Neural cell (in vitro differentiated cells): ENCODE results near the gene OARD1. TPM values are rescaled to one million over a fixed set of nuclear protein-coding genes. Genes with fewer than 3 reads are reported as not detected.

Experiments used
- H2AFZ ChIP-seq: fragments of 200-600, 300-800 bp; sonication (generic), shearing (Covaris generic); 2 replicates; pipeline ENCODE4 v1.6.0; 2014; ENCODE audit warnings: low read depth, mild to moderate bottlenecking, antibody characterized with exemption, low read length, moderate library complexity
- H3F3A ChIP-seq: fragments of 200-600 bp; shearing (Covaris generic); 2 replicates; pipeline ENCODE4 v1.6.1; 2016; ENCODE audit warnings: mild to moderate bottlenecking, moderate library complexity, mixed read lengths, antibody characterized with exemption, low read length; ENCODE audit not compliant: insufficient read depth, poor library complexity, severe bottlenecking
- H3K27ac ChIP-seq: fragments of 200-600, 300-800 bp; sonication (generic), shearing (Covaris generic); 2 replicates; pipeline ENCODE4 v1.5.1; 2014; ENCODE audit warnings: mild to moderate bottlenecking, low read length, moderate library complexity
- H3K27me3 ChIP-seq: fragments of 300-800, 200-600 bp; sonication (generic), shearing (Covaris generic); 2 replicates; pipeline ENCODE4 v1.6.0; 2014; ENCODE audit warnings: mild to moderate bottlenecking, low read depth, low read length, moderate library complexity; ENCODE audit not compliant: insufficient read depth
- H3K36me3 ChIP-seq: fragments of 300-800, 200-600 bp; sonication (generic), shearing (Covaris generic); 2 replicates; pipeline ENCODE4 v1.5.1; 2014; ENCODE audit warnings: mild to moderate bottlenecking, antibody characterized with exemption, low read length, moderate library complexity; ENCODE audit not compliant: insufficient read depth
- H3K4me2 ChIP-seq: fragments of 300-800, 200-600 bp; sonication (generic), shearing (Covaris generic); 2 replicates; pipeline ENCODE4 v1.6.0; 2014; ENCODE audit warnings: mild to moderate bottlenecking, low read length
- H3K4me3 ChIP-seq: fragments of 300-800, 200-600 bp; sonication (generic), shearing (Covaris generic); 2 replicates; pipeline ENCODE4 v1.5.1; 2014; ENCODE audit warnings: mild to moderate bottlenecking, low read length, moderate library complexity
- H3K79me2 ChIP-seq: fragments of 200-600 bp; shearing (Covaris generic); replicated peaks from 2 replicates; pipeline ENCODE4 v1.6.0; 2014; ENCODE audit warnings: mild to moderate bottlenecking, low read length, moderate library complexity; ENCODE audit not compliant: insufficient read depth
- H3K9ac ChIP-seq: fragments of 300-800, 200-600 bp; sonication (generic), shearing (Covaris generic); 2 replicates; pipeline ENCODE4 v1.6.1; 2016; ENCODE audit warnings: mild to moderate bottlenecking, low read length, mixed read lengths
- H3K9me2 ChIP-seq: fragments of 200-600 bp; shearing (Covaris generic); 2 replicates; pipeline ENCODE4 v1.6.1; 2016; ENCODE audit warnings: mild to moderate bottlenecking, low read length, mixed read lengths; ENCODE audit not compliant: insufficient read depth
- H3K9me3 ChIP-seq: fragments of 200-600, 300-800 bp; sonication (generic), shearing (Covaris generic); 2 replicates; pipeline ENCODE4 v1.6.1; 2016; ENCODE audit warnings: mild to moderate bottlenecking, mixed run types, low read length, moderate library complexity, mixed read lengths
- H4K20me1 ChIP-seq: fragments of 200-600 bp; shearing (Covaris generic); 2 replicates; pipeline ENCODE4 v1.6.1; 2016; ENCODE audit warnings: mild to moderate bottlenecking, mixed run types; ENCODE audit not compliant: insufficient read depth
- EP300 ChIP-seq: fragments of 450-650 bp; conservative IDR thresholded peaks from 2 replicates; pipeline ENCODE4 v1.6.1; 2014; ENCODE audit warnings: antibody characterized with exemption, mild to moderate bottlenecking, moderate library complexity; ENCODE audit not compliant: poor library complexity, severe bottlenecking
- EZH2 ChIP-seq: fragments of 200-600, 300-800 bp; shearing (Covaris generic), sonication (generic); IDR thresholded peaks from 2 replicates; pipeline ENCODE4 v1.6.1; 2014; ENCODE audit warnings: antibody characterized with exemption, low read length, borderline replicate concordance, mild to moderate bottlenecking; ENCODE audit not compliant: insufficient read depth, poor library complexity, severe bottlenecking
- MXI1 ChIP-seq: fragments of 450-650 bp; conservative IDR thresholded peaks from 2 replicates; pipeline ENCODE4 v1.6.1; 2014; ENCODE audit warnings: antibody characterized with exemption, mild to moderate bottlenecking; ENCODE audit not compliant: poor library complexity, severe bottlenecking
- POLR2AphosphoS5 ChIP-seq: IDR thresholded peaks from 2 replicates; pipeline ENCODE4 v1.6.1; 2012
- RAD21 ChIP-seq: fragments of 450-650 bp; conservative IDR thresholded peaks from 2 replicates; pipeline ENCODE4 v1.6.1; 2014; ENCODE audit warnings: antibody characterized with exemption, mild to moderate bottlenecking, moderate library complexity
- SMC3 ChIP-seq: fragments of 450-650 bp; conservative IDR thresholded peaks from 2 replicates; pipeline ENCODE4 v1.6.1; 2014; ENCODE audit warnings: antibody characterized with exemption, mild to moderate bottlenecking, moderate library complexity; ENCODE audit not compliant: poor library complexity
- TAF1 ChIP-seq: IDR thresholded peaks from 2 replicates; pipeline ENCODE4 v1.6.1; 2012; ENCODE audit warnings: low read depth
- polyA plus RNA-seq: library from polyadenylated mRNA; depleted of rRNA; stranded (reverse); fragments of >200 nt; gene quantifications from 2 replicates; pipeline ENCODE4 v1.2.3, GENCODE V29; 2014
- TF ChIP-seq, protein P1 (sequence below): IDR thresholded peaks from 2 replicates; pipeline ENCODE4 v1.6.1; 2012; ENCODE audit warnings: borderline replicate concordance
- TF ChIP-seq, protein P2 (sequence below): fragments of 450-650 bp; IDR thresholded peaks from 2 replicates; pipeline ENCODE4 v1.5.1; 2014; ENCODE audit warnings: antibody characterized with exemption, mild to moderate bottlenecking, moderate library complexity; ENCODE audit not compliant: poor library complexity, severe bottlenecking

Gene OARD1
- polyA plus RNA-seq, 1 donor from 2014 or later, result 38.7 TPM

DNA sequence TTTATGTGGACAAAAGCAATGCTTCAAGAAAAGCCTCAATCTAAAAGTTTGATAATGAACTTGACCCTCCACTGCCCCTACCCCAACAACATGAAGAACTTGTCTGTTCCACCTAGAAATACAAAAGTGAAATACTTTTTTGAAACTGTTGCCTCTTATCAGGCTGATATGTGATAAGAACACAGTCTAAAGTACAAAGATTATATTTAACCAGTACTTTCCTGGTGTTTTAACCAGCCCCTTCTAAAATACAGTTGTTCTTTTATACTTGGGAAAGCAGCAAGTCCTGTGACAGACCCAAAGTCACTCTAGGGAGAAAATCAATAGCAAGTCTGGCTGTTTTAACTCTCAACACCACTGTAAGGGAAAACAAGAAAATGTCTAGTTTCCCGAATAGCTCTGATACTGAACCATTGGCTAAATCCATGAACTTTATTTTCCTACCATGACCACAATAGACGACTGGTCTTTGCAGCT, 6.6 kb downstream of the OARD1 start:
- Histone ChIP-seq H3K9me3 (no peaks in the 10 kb centered on the region), H3F3A (no peaks in the 10 kb centered on the region), H3K79me2 (no peaks in the 10 kb centered on the region), H4K20me1 (no peaks in the 10 kb centered on the region), H3K36me3 (no peaks in the 10 kb centered on the region), H3K27me3 (no peaks in the 10 kb centered on the region), H3K9ac (no peak overlapping the region), H3K4me3 (no peak overlapping the region), H3K4me2 (no peak overlapping the region), H3K9me2 (no peaks in the 10 kb centered on the region), H3K27ac (no peak overlapping the region), H2AFZ (no peak overlapping the region)
- TF ChIP-seq SMC3, result no peak
- TF ChIP-seq RAD21, result no peak
- TF ChIP-seq EP300, result no peak
- TF ChIP-seq TAF1, result no peak
- TF ChIP-seq, protein P1, sequence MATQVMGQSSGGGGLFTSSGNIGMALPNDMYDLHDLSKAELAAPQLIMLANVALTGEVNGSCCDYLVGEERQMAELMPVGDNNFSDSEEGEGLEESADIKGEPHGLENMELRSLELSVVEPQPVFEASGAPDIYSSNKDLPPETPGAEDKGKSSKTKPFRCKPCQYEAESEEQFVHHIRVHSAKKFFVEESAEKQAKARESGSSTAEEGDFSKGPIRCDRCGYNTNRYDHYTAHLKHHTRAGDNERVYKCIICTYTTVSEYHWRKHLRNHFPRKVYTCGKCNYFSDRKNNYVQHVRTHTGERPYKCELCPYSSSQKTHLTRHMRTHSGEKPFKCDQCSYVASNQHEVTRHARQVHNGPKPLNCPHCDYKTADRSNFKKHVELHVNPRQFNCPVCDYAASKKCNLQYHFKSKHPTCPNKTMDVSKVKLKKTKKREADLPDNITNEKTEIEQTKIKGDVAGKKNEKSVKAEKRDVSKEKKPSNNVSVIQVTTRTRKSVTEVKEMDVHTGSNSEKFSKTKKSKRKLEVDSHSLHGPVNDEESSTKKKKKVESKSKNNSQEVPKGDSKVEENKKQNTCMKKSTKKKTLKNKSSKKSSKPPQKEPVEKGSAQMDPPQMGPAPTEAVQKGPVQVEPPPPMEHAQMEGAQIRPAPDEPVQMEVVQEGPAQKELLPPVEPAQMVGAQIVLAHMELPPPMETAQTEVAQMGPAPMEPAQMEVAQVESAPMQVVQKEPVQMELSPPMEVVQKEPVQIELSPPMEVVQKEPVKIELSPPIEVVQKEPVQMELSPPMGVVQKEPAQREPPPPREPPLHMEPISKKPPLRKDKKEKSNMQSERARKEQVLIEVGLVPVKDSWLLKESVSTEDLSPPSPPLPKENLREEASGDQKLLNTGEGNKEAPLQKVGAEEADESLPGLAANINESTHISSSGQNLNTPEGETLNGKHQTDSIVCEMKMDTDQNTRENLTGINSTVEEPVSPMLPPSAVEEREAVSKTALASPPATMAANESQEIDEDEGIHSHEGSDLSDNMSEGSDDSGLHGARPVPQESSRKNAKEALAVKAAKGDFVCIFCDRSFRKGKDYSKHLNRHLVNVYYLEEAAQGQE, result no peak
- no peak for TF ChIP-seq POLR2AphosphoS5
- TF ChIP-seq MXI1, result no peak
- no peak for TF ChIP-seq EZH2
- TF ChIP-seq, protein P2, sequence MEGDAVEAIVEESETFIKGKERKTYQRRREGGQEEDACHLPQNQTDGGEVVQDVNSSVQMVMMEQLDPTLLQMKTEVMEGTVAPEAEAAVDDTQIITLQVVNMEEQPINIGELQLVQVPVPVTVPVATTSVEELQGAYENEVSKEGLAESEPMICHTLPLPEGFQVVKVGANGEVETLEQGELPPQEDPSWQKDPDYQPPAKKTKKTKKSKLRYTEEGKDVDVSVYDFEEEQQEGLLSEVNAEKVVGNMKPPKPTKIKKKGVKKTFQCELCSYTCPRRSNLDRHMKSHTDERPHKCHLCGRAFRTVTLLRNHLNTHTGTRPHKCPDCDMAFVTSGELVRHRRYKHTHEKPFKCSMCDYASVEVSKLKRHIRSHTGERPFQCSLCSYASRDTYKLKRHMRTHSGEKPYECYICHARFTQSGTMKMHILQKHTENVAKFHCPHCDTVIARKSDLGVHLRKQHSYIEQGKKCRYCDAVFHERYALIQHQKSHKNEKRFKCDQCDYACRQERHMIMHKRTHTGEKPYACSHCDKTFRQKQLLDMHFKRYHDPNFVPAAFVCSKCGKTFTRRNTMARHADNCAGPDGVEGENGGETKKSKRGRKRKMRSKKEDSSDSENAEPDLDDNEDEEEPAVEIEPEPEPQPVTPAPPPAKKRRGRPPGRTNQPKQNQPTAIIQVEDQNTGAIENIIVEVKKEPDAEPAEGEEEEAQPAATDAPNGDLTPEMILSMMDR, result no peak

DNA sequence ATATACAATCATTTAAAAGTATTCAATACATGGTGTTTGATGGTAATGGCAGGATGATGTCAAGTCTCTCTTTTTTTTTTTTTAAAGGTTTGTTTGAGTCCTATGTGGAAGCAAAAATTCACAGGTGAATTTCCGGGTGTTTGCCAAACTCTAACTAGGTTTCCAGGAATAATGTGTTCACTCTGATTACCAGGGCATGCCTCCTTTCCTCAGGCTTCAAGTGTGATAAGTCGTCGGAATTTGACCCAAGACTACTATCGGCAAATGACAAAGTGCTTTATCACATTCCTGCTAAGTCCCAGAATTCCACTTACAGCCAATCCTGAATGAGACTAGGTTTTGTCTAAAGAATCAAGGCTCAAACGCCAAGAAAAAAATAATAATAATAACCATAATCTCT, 7.3 kb downstream of the OARD1 start:
- Histone ChIP-seq H4K20me1 (no peaks in the 10 kb centered on the region), H3K79me2 (no peaks in the 10 kb centered on the region)

More for the DNA sequence above, 7.3 kb downstream of the OARD1 start:
- no peak overlapping the region for H3K4me2 ChIP-seq
- H3F3A ChIP-seq, result no peaks in the 10 kb centered on the region
- TF ChIP-seq EP300, result no peak
- no peak for TF ChIP-seq POLR2AphosphoS5
- no peaks in the 10 kb centered on the region for H3K9me3 ChIP-seq
- no peak overlapping the region for H3K27ac ChIP-seq
- H3K9me2 ChIP-seq, result no peaks in the 10 kb centered on the region
- no peak overlapping the region for H3K4me3 ChIP-seq
- no peak overlapping the region for H2AFZ ChIP-seq
- no peaks in the 10 kb centered on the region for H3K36me3 ChIP-seq
- H3K27me3 ChIP-seq, result no peaks in the 10 kb centered on the region
- no peak overlapping the region for H3K9ac ChIP-seq
